ENCODE results near the gene ANKRD35.

The ANKRD35 gene

DNA sequence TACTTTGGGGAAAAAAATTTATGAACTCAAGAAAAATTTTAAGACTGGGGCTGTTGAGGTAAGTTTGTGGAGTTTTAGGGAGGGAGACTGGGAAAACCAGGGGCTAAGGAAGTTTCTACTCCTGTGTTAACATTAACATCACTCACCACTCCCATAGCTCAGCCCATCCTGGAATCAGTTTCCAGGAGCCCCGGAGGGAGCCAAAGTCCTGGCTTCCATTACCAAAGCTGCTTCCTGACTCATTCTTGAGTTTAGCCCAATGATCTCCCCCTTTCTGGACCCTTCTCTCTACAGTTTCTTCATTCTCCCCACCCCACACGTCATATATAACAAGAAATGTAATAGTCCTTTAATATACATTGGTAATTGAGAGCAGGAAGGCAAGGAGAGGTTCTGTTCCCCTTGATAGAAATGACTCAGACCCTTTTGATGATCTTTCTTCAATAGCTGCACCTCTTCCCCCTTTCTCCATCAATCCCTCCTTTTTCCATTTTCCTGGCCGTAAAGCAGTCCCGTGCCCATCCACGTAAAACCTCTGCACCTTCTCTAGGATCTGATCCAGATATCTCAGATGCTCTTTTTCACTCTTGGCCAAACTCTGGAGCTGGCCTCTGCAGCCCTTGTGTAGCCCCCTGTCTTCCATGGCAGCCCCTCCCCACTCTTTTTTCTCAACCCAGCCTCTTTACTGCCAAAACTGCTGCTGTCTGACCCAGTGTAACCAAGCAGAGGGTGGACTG lies 22.2 kb downstream of the ANKRD35 start:
- Histone ChIP-seq H3K27me3 (ENCODE audit: control insufficient read depth in 1 of 2, insufficient read depth in 1 of 2, low read length in 2 of 2) (no peaks in the 10 kb centered on the region), H3K4me1 (ENCODE audit: control insufficient read depth, insufficient read depth, low read depth, low read length) (peaks cover 3% of the 10 kb centered on the region), H2BK120ac (ENCODE audit: low read depth, low read length) (no peak overlapping the region), H2BK12ac (ENCODE audit: low read length in 2 of 2) (no peak overlapping the region), H2BK15ac (ENCODE audit: low read depth, poor library complexity, severe bottlenecking) (no peak overlapping the region), H4K8ac (ENCODE audit: low read length) (no peak overlapping the region), H3K14ac (ENCODE audit: low read length in 2 of 2) (no peak overlapping the region), H3K4me3 (ENCODE audit: insufficient read depth in 1 of 2, low read depth in 1 of 2, low read length in 2 of 2) (no peak overlapping the region), H3K79me1 (replicated peaks; ENCODE audit: low read length, poor library complexity, severe bottlenecking) (no peaks in the 10 kb centered on the region), H3K36me3 (ENCODE audit: control insufficient read depth in 1 of 2, insufficient read depth in 2 of 2, low read depth in 1 of 2, low read length in 2 of 2) (peaks cover 0 to 29% of the 10 kb centered on the region in 2 experiments), H2AFZ (ENCODE audit: low read depth, low read length) (no peak overlapping the region), H3K4me2 (ENCODE audit: low read length, poor library complexity, severe bottlenecking) (no peak overlapping the region), H4K91ac (ENCODE audit: low read length) (no peak overlapping the region), H3K9ac (ENCODE audit: low read length) (no peak overlapping the region), H3K9me3 (ENCODE audit: control insufficient read depth, low read length) (no peaks in the 10 kb centered on the region), H3K23ac (ENCODE audit: low read length in 2 of 2) (no peak overlapping the region), H3K4ac (ENCODE audit: low read depth in 1 of 2, low read length in 2 of 2) (no peak overlapping the region), H3K18ac (ENCODE audit: low read depth in 1 of 2, low read length in 2 of 2) (no peak overlapping the region), H3K27ac (ENCODE audit: low read length, poor library complexity, severe bottlenecking) (no peak overlapping the region), H2BK5ac (ENCODE audit: low read depth, low read length, poor library complexity, severe bottlenecking) (no peak overlapping the region), H2AK5ac (ENCODE audit: low read length, severe bottlenecking) (no peak overlapping the region)
- no peak for DNase-seq
- WGBS, result 84% methylated on average over 4 of the region's 5 CpGs

GRCh38 chr1:145859491-145860023 lies 26.1 kb downstream of the ANKRD35 start:
- no peaks in the 10 kb centered on the region for H3K27me3 ChIP-seq (ENCODE audit: control insufficient read depth in 1 of 2, insufficient read depth in 1 of 2, low read length in 2 of 2)
- peak overlapping the region; percentile 75 for H2AFZ ChIP-seq (ENCODE audit: low read depth, low read length)
- H4K91ac ChIP-seq (ENCODE audit: low read length), result peak overlapping the region; percentile 65
- peaks cover 11% of the 10 kb centered on the region for H3K4me1 ChIP-seq (ENCODE audit: control insufficient read depth, insufficient read depth, low read depth, low read length)
- peak overlapping the region; percentile 54 to 86 for H3K18ac ChIP-seq (ENCODE audit: low read depth in 1 of 2, low read length in 2 of 2)
- H2AK5ac ChIP-seq (ENCODE audit: low read length, severe bottlenecking), result no peak overlapping the region
- no peaks in the 10 kb centered on the region for H3K9me3 ChIP-seq (ENCODE audit: control insufficient read depth, low read length)
- under 1% methylated on average over 30 of the region's 41 CpGs for WGBS
- peak overlapping the region; percentile 95 for H3K27ac ChIP-seq (ENCODE audit: low read length, poor library complexity, severe bottlenecking)
- H3K9ac ChIP-seq (ENCODE audit: low read length), result peak overlapping the region; percentile 95
- H3K4me3 ChIP-seq (ENCODE audit: insufficient read depth in 1 of 2, low read depth in 1 of 2, low read length in 2 of 2), result peak overlapping the region; percentile 64 to 95
- H3K79me1 ChIP-seq (replicated peaks; ENCODE audit: low read length, poor library complexity, severe bottlenecking), result peaks cover 23% of the 10 kb centered on the region
- no peak overlapping the region for H2BK15ac ChIP-seq (ENCODE audit: low read depth, poor library complexity, severe bottlenecking)
- peak overlapping the region; percentile 79 for H2BK5ac ChIP-seq (ENCODE audit: low read depth, low read length, poor library complexity, severe bottlenecking)
- H3K14ac ChIP-seq (ENCODE audit: low read length in 2 of 2), result peak overlapping the region in 1 of 2 experiments; percentile 89
- DNase-seq, result peak; percentile 92
- no peak overlapping the region for H2BK120ac ChIP-seq (ENCODE audit: low read depth, low read length)
- H3K4ac ChIP-seq (ENCODE audit: low read depth in 1 of 2, low read length in 2 of 2), result peak overlapping the region; percentile 28 to 85
- peaks cover 25 to 27% of the 10 kb centered on the region in 2 experiments for H3K36me3 ChIP-seq (ENCODE audit: control insufficient read depth in 1 of 2, insufficient read depth in 2 of 2, low read depth in 1 of 2, low read length in 2 of 2)
- peak overlapping the region; percentile 87 for H3K4me2 ChIP-seq (ENCODE audit: low read length, poor library complexity, severe bottlenecking)
- H2BK12ac ChIP-seq (ENCODE audit: low read length in 2 of 2), result peak overlapping the region in 1 of 2 experiments; percentile 87
- H4K8ac ChIP-seq (ENCODE audit: low read length), result peak overlapping the region; percentile 97
- peak overlapping the region in 1 of 2 experiments; percentile 23 for H3K23ac ChIP-seq (ENCODE audit: low read length in 2 of 2)

GRCh38 chr1:145858901-145859490 lies 26.7 kb downstream of the ANKRD35 start, which contains the start of gene PIAS3:
PIAS3 (minus strand) TSS chr1:145859081; CDS start chr1:145858990, 91 bp downstream.
- H3K36me3 ChIP-seq (ENCODE audit: control insufficient read depth in 1 of 2, insufficient read depth in 2 of 2, low read depth in 1 of 2, low read length in 2 of 2), result peaks cover 31 to 33% of the 10 kb centered on the region in 2 experiments
- no peaks in the 10 kb centered on the region for H3K27me3 ChIP-seq (ENCODE audit: control insufficient read depth in 1 of 2, insufficient read depth in 1 of 2, low read length in 2 of 2)
- peaks cover 27% of the 10 kb centered on the region for H3K79me1 ChIP-seq (replicated peaks; ENCODE audit: low read length, poor library complexity, severe bottlenecking)
- H3K4me2 ChIP-seq (ENCODE audit: low read length, poor library complexity, severe bottlenecking), result peak within 1 kb of the TSS; percentile 87
- H2BK120ac ChIP-seq (ENCODE audit: low read depth, low read length), result peak within 1 kb of the TSS; percentile 83
- H2BK12ac ChIP-seq (ENCODE audit: low read length in 2 of 2), result peak within 1 kb of the TSS in 1 of 2 experiments; percentile 87
- H2BK5ac ChIP-seq (ENCODE audit: low read depth, low read length, poor library complexity, severe bottlenecking), result peak within 1 kb of the TSS; percentile 97
- peak within 1 kb of the TSS; percentile 28 to 85 for H3K4ac ChIP-seq (ENCODE audit: low read depth in 1 of 2, low read length in 2 of 2)
- WGBS, result under 1% methylated on average over 26 of the region's 42 CpGs
- H4K8ac ChIP-seq (ENCODE audit: low read length), result peak within 1 kb of the TSS; percentile 97
- peak; percentile 97 for DNase-seq
- peak within 1 kb of the TSS; percentile 95 for H3K9ac ChIP-seq (ENCODE audit: low read length)
- peak within 1 kb of the TSS in 1 of 2 experiments; percentile 23 for H3K23ac ChIP-seq (ENCODE audit: low read length in 2 of 2)
- peak within 1 kb of the TSS; percentile 91 for H2BK15ac ChIP-seq (ENCODE audit: low read depth, poor library complexity, severe bottlenecking)
- H3K14ac ChIP-seq (ENCODE audit: low read length in 2 of 2), result peak within 1 kb of the TSS in 1 of 2 experiments; percentile 92
- H3K9me3 ChIP-seq (ENCODE audit: control insufficient read depth, low read length), result no peaks in the 10 kb centered on the region
- H3K4me1 ChIP-seq (ENCODE audit: control insufficient read depth, insufficient read depth, low read depth, low read length), result peaks cover 11% of the 10 kb centered on the region
- H2AFZ ChIP-seq (ENCODE audit: low read depth, low read length), result peak within 1 kb of the TSS; percentile 75
- peak within 1 kb of the TSS; percentile 94 to 95 for H3K4me3 ChIP-seq (ENCODE audit: insufficient read depth in 1 of 2, low read depth in 1 of 2, low read length in 2 of 2)
- H2AK5ac ChIP-seq (ENCODE audit: low read length, severe bottlenecking), result peak within 1 kb of the TSS; percentile 13
- peak within 1 kb of the TSS; percentile 90 for H4K91ac ChIP-seq (ENCODE audit: low read length)
- peak within 1 kb of the TSS; percentile 95 for H3K27ac ChIP-seq (ENCODE audit: low read length, poor library complexity, severe bottlenecking)
- peak within 1 kb of the TSS; percentile 86 to 98 for H3K18ac ChIP-seq (ENCODE audit: low read depth in 1 of 2, low read length in 2 of 2)
